ENCODE data around the gene KMT5C. TPM values are rescaled to one million over a fixed set of nuclear protein-coding genes. Genes with fewer than 3 reads are reported as not detected.

KMT5C gene
- total RNA-seq, 2 donors from 2014 or later = 29.2 to 31.3 TPM

- Mint-ChIP-seq H3K4me3 (no peak overlapping the region), H3K9me3 (no peaks in the 10 kb centered on the region), H3K4me1 (ENCODE audit: low read depth) (peaks cover 7% of the 10 kb centered on the region), H3K27ac (no peak overlapping the region), H3K27me3 (ENCODE audit: low read depth) (peaks cover 21% of the 10 kb centered on the region), H3K36me3 (ENCODE audit: insufficient read depth in 2 of 2) (no peaks in the 10 kb centered on the region)
- DNase-seq (no peak), ATAC-seq (replicated peaks in 1 of 2) (no peak)
Observed at GRCh38 chr19:55358493-55358892, 18.8 kb downstream of the KMT5C start.

GRCh38 chr19:55358943-55359908 is 19.6 kb downstream of the KMT5C start:
- no peak for ATAC-seq (replicated peaks in 1 of 2)
- no peak overlapping the region for H3K4me3 Mint-ChIP-seq
- H3K27me3 Mint-ChIP-seq (ENCODE audit: low read depth) = peaks cover 21% of the 10 kb centered on the region
- DNase-seq = no peak
- no peaks in the 10 kb centered on the region for H3K4me1 Mint-ChIP-seq (ENCODE audit: low read depth)
- H3K27ac Mint-ChIP-seq = peak overlapping the region; percentile 28
- no peaks in the 10 kb centered on the region for H3K36me3 Mint-ChIP-seq (ENCODE audit: insufficient read depth in 2 of 2)
- no peaks in the 10 kb centered on the region for H3K9me3 Mint-ChIP-seq

DNA sequence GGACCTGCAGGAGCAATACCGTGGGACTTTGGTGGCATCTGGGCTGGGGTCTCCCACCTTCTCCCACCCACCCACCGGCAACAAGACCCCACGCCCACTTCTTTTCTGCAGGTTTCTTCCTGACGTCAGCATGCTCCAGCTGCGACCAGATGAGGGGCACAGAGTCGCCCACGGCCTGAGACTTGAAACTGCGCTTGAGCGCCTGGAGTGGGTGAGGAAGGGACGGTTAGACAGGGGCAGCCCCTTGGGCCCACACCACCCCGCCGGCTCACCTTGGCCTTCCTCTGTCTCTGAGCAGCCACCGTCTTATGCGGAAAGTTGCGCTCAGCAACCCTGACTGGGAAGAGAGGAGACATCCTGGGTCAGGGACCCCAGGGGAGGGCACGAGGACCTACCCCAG is 21.2 kb downstream of the KMT5C start:
- Mint-ChIP-seq H3K4me1 (ENCODE audit: low read depth) (no peaks in the 10 kb centered on the region), H3K9me3 (no peaks in the 10 kb centered on the region), H3K27ac (no peak overlapping the region), H3K36me3 (ENCODE audit: insufficient read depth in 2 of 2) (no peaks in the 10 kb centered on the region), H3K27me3 (ENCODE audit: low read depth) (peaks cover 13% of the 10 kb centered on the region), H3K4me3 (no peak overlapping the region)
- DNase-seq = no peak
- ATAC-seq (replicated peaks in 1 of 2) = no peak

DNA sequence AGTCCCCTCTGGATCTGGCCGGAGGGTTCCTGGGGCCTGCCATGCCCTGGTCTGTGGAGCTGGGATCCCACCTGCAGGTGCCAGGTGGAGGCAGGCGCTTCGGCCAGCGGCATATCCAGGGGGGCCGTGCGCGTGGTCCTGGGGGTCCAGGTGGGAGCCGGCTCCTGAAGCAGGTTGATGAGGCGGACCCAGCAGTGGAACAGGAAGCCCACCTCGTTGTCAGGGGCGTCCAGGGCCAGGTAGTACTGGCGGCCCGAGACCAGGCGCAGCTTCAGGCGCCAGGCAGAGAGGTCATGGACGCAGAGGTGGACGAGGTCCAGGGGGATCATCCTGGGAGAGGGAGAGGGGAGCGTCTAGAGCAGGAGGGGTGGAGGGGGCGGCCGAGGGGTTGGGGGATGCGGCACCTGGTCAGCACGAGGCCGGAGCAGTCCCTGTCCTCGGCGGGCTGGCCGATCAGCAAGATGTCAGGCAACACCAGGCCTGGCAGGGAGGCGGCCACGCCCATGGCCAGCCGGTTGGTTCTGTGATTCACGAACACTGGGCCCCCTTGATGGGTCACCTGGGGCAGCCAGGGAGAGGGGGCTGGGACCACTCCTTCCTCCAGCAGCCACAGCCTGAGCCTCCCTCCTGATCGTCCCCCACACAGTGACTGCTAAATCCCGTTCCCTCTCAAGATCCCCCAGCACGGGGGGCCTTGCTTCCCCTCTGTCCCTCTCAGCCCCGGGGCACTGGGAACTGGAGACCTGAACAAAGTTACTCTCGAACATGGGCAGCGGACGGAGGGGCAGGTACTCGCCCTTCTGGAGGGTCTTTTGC is 22.7 kb downstream of the KMT5C start:
- no peak overlapping the region for H3K4me3 Mint-ChIP-seq
- no peaks in the 10 kb centered on the region for H3K4me1 Mint-ChIP-seq (ENCODE audit: low read depth)
- peaks cover 2% of the 10 kb centered on the region for H3K27me3 Mint-ChIP-seq (ENCODE audit: low read depth)
- no peak overlapping the region for H3K27ac Mint-ChIP-seq
- ATAC-seq (replicated peaks in 1 of 2) (no peak), DNase-seq (no peak)
- no peaks in the 10 kb centered on the region for H3K9me3 Mint-ChIP-seq
- no peaks in the 10 kb centered on the region for H3K36me3 Mint-ChIP-seq (ENCODE audit: insufficient read depth in 2 of 2)

DNA sequence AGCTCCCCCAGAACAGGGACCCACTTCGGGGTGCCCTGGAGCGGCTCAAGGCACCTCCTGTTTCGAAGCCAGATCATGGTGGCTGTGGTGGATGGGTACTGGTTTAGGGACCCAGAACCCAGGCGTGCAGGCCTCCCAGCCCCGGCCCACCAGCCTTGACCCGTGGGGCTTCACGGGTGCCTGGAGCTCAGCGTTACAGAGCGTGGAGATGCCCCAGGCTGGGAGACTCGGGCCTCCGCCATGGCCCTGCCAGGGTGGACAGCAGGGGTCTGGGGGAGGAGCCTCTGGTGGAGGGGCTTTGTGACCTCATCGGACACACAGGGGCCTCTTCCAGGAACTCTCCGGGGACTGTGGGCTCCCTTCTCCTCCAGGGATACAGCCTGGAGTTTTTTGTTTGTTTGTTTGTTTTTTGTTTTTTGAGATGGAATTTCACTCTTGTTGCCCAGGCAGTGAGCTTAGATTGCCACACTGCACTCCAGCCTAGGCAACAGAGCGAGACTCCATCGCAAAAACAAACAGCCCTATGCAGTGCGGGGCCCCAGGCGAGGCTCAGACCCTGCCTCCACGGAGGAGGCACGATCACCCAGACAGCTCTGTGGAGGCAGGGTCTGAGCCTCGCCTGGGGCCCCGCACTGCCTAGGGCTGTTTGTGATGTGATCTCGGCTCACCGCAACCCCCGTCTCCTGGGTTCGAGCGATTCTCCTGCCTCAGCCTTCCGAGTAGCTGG is 23.5 kb downstream of the KMT5C start, which contains the start of gene GARIN5B:
GARIN5B (minus strand) TSS at position 271 of the 727 bp plus-strand sequence; CDS start at position 77, 194 bp downstream.
- ATAC-seq (replicated peaks in 1 of 2) (no peak), DNase-seq (no peak)
- no peak within 1 kb of the TSS for H3K27ac Mint-ChIP-seq
- no peaks in the 10 kb centered on the region for H3K4me1 Mint-ChIP-seq (ENCODE audit: low read depth)
- H3K27me3 Mint-ChIP-seq (ENCODE audit: low read depth) = no peaks in the 10 kb centered on the region
- H3K9me3 Mint-ChIP-seq = no peaks in the 10 kb centered on the region
- no peak within 1 kb of the TSS for H3K4me3 Mint-ChIP-seq
- H3K36me3 Mint-ChIP-seq (ENCODE audit: insufficient read depth in 2 of 2) = no peaks in the 10 kb centered on the region

DNA sequence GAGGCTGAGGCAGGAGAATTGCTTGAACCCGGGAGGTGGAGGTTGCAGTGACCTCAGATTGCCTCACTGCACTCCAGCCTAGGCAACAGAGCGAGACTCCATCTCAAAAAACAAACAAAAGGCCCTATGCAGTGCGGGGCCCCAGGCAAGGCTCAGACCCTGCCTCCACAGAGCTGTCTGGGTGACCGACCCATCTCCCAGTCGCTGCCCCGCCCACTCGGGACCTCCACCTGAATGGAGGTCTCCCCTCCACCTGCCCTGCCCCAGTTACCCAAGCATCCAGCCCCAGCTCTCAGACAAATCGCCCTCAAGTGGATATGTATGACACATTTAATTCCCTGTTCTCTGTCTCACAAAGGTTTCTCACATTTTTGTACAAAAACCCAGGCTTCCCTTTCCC is 25.6 kb downstream of the KMT5C start:
- H3K4me3 Mint-ChIP-seq = no peak overlapping the region
- no peak for ATAC-seq (replicated peaks in 1 of 2)
- no peaks in the 10 kb centered on the region for H3K9me3 Mint-ChIP-seq
- H3K4me1 Mint-ChIP-seq (ENCODE audit: low read depth) = no peaks in the 10 kb centered on the region
- no peak for DNase-seq
- H3K36me3 Mint-ChIP-seq (ENCODE audit: insufficient read depth in 2 of 2) = peaks cover 2% of the 10 kb centered on the region in 2 donors
- peaks cover 7% of the 10 kb centered on the region for H3K27me3 Mint-ChIP-seq (ENCODE audit: low read depth)
- no peak overlapping the region for H3K27ac Mint-ChIP-seq

GRCh38 chr19:55365964-55366363 is 26.3 kb downstream of the KMT5C start:
- no peaks in the 10 kb centered on the region for H3K9me3 Mint-ChIP-seq
- peaks cover 6% of the 10 kb centered on the region for H3K4me1 Mint-ChIP-seq (ENCODE audit: low read depth)
- peaks cover 4% of the 10 kb centered on the region in 2 donors for H3K36me3 Mint-ChIP-seq (ENCODE audit: insufficient read depth in 2 of 2)
- peaks cover 14% of the 10 kb centered on the region for H3K27me3 Mint-ChIP-seq (ENCODE audit: low read depth)
- no peak overlapping the region for H3K27ac Mint-ChIP-seq
- no peak overlapping the region for H3K4me3 Mint-ChIP-seq
- no peak for DNase-seq
- no peak for ATAC-seq (replicated peaks in 1 of 2)

DNA sequence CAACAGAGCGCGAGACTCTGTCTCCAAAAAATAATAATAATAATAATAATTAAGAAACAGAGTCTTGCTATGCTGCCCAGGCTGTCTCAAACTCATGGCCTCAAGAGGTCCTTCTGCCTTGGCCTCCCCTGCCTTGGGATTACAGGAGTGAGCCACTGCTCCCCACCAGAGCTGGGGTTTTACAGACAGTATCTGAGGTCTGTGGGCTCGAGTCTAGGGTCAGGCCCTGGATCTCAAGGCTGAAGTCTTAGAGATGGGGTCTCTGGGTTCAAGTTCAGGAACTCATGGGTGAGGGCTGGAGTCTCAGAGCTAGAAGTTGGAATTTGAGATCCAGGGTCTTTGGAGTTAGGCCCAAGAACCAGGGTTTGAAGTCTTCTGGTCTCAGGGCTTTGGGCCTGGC is 27.1 kb downstream of the KMT5C start:
- DNase-seq (no peak), ATAC-seq (replicated peaks in 1 of 2) (no peak)
- Mint-ChIP-seq H3K4me3 (no peak overlapping the region), H3K4me1 (ENCODE audit: low read depth) (peaks cover 8% of the 10 kb centered on the region), H3K27me3 (ENCODE audit: low read depth) (peaks cover 22% of the 10 kb centered on the region), H3K9me3 (no peaks in the 10 kb centered on the region), H3K27ac (no peak overlapping the region), H3K36me3 (ENCODE audit: insufficient read depth in 2 of 2) (peaks cover 4 to 6% of the 10 kb centered on the region in 2 donors)

GRCh38 chr19:55368106-55368505 is 28.4 kb downstream of the KMT5C start:
- peaks cover 4 to 6% of the 10 kb centered on the region in 2 donors for H3K36me3 Mint-ChIP-seq (ENCODE audit: insufficient read depth in 2 of 2)
- peaks cover 14% of the 10 kb centered on the region for H3K4me1 Mint-ChIP-seq (ENCODE audit: low read depth)
- H3K9me3 Mint-ChIP-seq = no peaks in the 10 kb centered on the region
- H3K27ac Mint-ChIP-seq = no peak overlapping the region
- H3K4me3 Mint-ChIP-seq = no peak overlapping the region
- H3K27me3 Mint-ChIP-seq (ENCODE audit: low read depth) = peaks cover 28% of the 10 kb centered on the region
- ATAC-seq (replicated peaks in 1 of 2) (no peak), DNase-seq (no peak)

GRCh38 chr19:55368701-55369563 is 29.3 kb downstream of the KMT5C start:
- Mint-ChIP-seq H3K27me3 (ENCODE audit: low read depth) (peaks cover 34% of the 10 kb centered on the region), H3K4me3 (peak overlapping the region; percentile 36 to 61), H3K4me1 (ENCODE audit: low read depth) (peaks cover 19% of the 10 kb centered on the region), H3K27ac (no peak overlapping the region), H3K36me3 (ENCODE audit: insufficient read depth in 2 of 2) (peaks cover 4 to 6% of the 10 kb centered on the region in 2 donors), H3K9me3 (no peaks in the 10 kb centered on the region)
- ATAC-seq (replicated peaks in 1 of 2) (peak; percentile 39 to 48), DNase-seq (peak; percentile 53 to 57)

- peak; percentile 55 to 56 for ATAC-seq (replicated peaks in 1 of 2)
- Mint-ChIP-seq H3K4me1 (ENCODE audit: low read depth) (peaks cover 19% of the 10 kb centered on the region), H3K4me3 (peak overlapping the region; percentile 83 to 90), H3K27me3 (ENCODE audit: low read depth) (peaks cover 36% of the 10 kb centered on the region), H3K36me3 (ENCODE audit: insufficient read depth in 2 of 2) (peaks cover 4 to 6% of the 10 kb centered on the region in 2 donors), H3K9me3 (no peaks in the 10 kb centered on the region), H3K27ac (no peak overlapping the region)
- peak; percentile 49 to 63 for DNase-seq
Observed at GRCh38 chr19:55369653-55370304, 30.1 kb downstream of the KMT5C start.

Data from activated T-cell treated with anti-CD3 and anti-CD28 coated beads, Interleukin-2, amount 50 U/mL, for 72 hours (primary cell).